ENCODE data around the gene RPS8. TPM values are rescaled to one million over a fixed set of nuclear protein-coding genes. Genes with fewer than 3 reads are reported as not detected.
"Not testable (repeated sequence)": the region's sequence is repeated elsewhere in the genome, so short reads cannot be mapped to it uniquely, and the experiment has no call there.

The RPS8 gene
- total RNA-seq, 1 experiment from 2014 or later, result 1,467 TPM

GRCh38 chr1:44792736-44793502, 17.6 kb downstream of the RPS8 start:
- Mint-ChIP-seq H3K27ac (ENCODE audit: unreplicated experiment) (peak overlapping the region; percentile 74), H3K4me1 (ENCODE audit: low read depth, unreplicated experiment) (peaks cover 14% of the 10 kb centered on the region), H3K36me3 (ENCODE audit: insufficient read depth, unreplicated experiment) (no peaks in the 10 kb centered on the region), H3K4me3 (ENCODE audit: unreplicated experiment) (peak overlapping the region; percentile 4), H3K27me3 (ENCODE audit: insufficient read depth, unreplicated experiment) (no peaks in the 10 kb centered on the region), H3K9me3 (ENCODE audit: unreplicated experiment) (no peaks in the 10 kb centered on the region)
- CTCF ChIA-PET, result interaction anchor here (0.6 to 1.1 kb wide), 4 partner anchors 26 to 1445 kb away, joined by 4 to 6 read pairs (median 4); partner anchors contain the start of gene HECTD3
- TF ChIP-seq, protein P1, sequence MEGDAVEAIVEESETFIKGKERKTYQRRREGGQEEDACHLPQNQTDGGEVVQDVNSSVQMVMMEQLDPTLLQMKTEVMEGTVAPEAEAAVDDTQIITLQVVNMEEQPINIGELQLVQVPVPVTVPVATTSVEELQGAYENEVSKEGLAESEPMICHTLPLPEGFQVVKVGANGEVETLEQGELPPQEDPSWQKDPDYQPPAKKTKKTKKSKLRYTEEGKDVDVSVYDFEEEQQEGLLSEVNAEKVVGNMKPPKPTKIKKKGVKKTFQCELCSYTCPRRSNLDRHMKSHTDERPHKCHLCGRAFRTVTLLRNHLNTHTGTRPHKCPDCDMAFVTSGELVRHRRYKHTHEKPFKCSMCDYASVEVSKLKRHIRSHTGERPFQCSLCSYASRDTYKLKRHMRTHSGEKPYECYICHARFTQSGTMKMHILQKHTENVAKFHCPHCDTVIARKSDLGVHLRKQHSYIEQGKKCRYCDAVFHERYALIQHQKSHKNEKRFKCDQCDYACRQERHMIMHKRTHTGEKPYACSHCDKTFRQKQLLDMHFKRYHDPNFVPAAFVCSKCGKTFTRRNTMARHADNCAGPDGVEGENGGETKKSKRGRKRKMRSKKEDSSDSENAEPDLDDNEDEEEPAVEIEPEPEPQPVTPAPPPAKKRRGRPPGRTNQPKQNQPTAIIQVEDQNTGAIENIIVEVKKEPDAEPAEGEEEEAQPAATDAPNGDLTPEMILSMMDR (IDR thresholded peaks at IDR 0.05; ENCODE audit: insufficient read depth in 1 of 2, low read depth in 1 of 2, low read length in 1 of 2, severe bottlenecking in 1 of 2, unreplicated experiment in 1 of 2), result no peak
- 0 out of 2 replicates have a peak, but pooled peaks cover 5% of the 10 kb centered on the region for H3K4me1 ChIP-seq
- no peaks in the 10 kb centered on the region for H3K9me3 ChIP-seq
- H3K36me3 ChIP-seq (ENCODE audit: control insufficient read depth, insufficient read depth, low read length), result no peaks in the 10 kb centered on the region
- intact Hi-C loops (cut with micrococcal nuclease; ENCODE audit: unreplicated experiment), result loop anchor here (5.0 kb wide), 2 partner anchors 61 to 219 kb away; partner anchors contain the start of genes HECTD3, RNU5D-1 and UROD
- BruUV-seq (replicated peaks), result no TSS peak
- no peak overlapping the region for H3K4me3 ChIP-seq (ENCODE audit: low read depth, low read length)
- H3K27me3 ChIP-seq (replicated peaks; ENCODE audit: control insufficient read depth, insufficient read depth, low read length), result no peaks in the 10 kb centered on the region
- POLR2A ChIA-PET, result interaction anchor here (0.7 to 1.1 kb wide), 3 partner anchors 12 to 20 kb away, joined by 3 to 4 read pairs (median 4); no protein-coding TSS in a partner anchor
- DNase-seq, result no peak

DNA sequence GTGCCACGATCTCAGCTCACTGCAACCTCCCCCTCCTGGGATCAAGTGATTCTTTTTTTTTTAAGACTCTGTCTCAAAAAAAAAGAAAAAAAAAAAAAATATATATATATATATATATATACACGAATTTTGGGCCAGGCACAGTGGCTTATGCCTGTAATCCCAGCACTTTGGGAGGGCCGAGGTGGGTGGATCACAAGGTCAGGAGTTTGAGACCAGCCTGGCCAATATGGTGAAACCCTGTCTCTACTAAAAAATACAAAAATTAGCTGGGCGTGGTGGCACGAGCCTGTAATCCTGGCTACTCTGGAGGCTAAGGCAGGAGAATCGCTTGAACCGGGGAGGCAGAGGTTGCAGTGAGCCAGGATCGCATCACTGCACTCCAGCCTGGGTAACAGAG, 22.5 kb downstream of the RPS8 start:
- H3K27ac Mint-ChIP-seq (ENCODE audit: unreplicated experiment); H3K9me3 ChIP-seq; H3K4me3 Mint-ChIP-seq (ENCODE audit: unreplicated experiment); CTCF ChIA-PET; H3K36me3 Mint-ChIP-seq (ENCODE audit: insufficient read depth, unreplicated experiment); H3K9me3 Mint-ChIP-seq (ENCODE audit: unreplicated experiment); H3K27me3 Mint-ChIP-seq (ENCODE audit: insufficient read depth, unreplicated experiment); H3K4me1 ChIP-seq; BruUV-seq (replicated peaks); POLR2A ChIA-PET; DNase-seq; H3K36me3 ChIP-seq (ENCODE audit: control insufficient read depth, insufficient read depth, low read length); H3K27me3 ChIP-seq (replicated peaks; ENCODE audit: control insufficient read depth, insufficient read depth, low read length); H3K4me3 ChIP-seq (ENCODE audit: low read depth, low read length): not testable (repeated sequence)
- peaks cover 18% of the 10 kb centered on the region for H3K4me1 Mint-ChIP-seq (ENCODE audit: low read depth, unreplicated experiment)
- intact Hi-C loops (cut with micrococcal nuclease; ENCODE audit: unreplicated experiment), result loop anchor here (2.0 kb wide), 1 partner anchor 17 kb away; no protein-coding TSS in a partner anchor

DNA sequence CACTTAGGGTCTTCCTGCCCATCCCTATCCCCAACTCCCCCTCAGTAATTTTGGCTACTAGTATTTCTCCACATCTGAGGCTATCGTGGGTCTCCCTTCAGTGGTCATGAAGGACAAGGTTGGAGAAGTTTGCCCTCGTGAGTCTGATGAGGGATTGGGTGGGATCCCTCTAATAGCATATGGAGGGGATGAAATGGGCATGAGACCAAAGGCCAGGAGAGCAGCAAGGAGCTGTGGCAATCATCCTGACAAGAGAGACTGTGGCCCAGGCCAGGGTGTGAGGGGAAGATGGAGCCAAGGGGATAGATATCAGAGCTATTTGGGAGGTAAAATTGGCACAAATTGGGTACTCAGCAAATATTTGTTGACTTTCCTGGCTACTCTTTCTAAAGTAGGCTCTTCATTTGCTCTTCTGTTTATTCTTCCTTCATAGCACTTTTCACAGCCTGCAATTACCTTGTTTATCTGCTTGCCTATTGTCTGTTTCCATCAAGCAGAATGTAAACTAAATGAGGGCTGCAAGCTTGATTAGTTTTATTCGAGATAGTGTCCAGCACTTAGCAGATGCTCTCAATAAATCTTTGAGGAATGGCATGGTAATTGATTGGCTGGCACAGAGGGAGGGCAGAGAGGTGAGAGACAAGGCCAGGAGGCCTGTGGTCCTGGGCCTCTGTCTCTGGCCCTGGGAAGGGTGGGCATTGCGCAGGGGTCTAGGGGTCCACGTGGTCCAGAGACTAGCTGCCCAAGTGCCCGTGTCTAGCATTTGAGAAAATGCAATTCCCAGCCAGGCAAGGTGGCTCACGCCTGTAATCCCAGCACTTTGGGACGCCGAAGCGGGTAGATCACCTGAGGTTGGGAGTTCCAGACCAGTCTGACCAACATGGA, 23.4 kb downstream of the RPS8 start:
- ChIA-PET POLR2A (interaction anchor here (0.6 kb wide), 1 partner anchor 21 kb away, joined by 4 read pairs; no protein-coding TSS in a partner anchor), CTCF (interaction anchor here (0.5 to 0.7 kb wide), 2 partner anchors 28 to 80 kb away, joined by 3 read pairs; no protein-coding TSS in a partner anchor)
- no peaks in the 10 kb centered on the region for H3K36me3 ChIP-seq (ENCODE audit: control insufficient read depth, insufficient read depth, low read length)
- H3K4me1 Mint-ChIP-seq (ENCODE audit: low read depth, unreplicated experiment), result peaks cover 10% of the 10 kb centered on the region
- H3K36me3 Mint-ChIP-seq (ENCODE audit: insufficient read depth, unreplicated experiment), result peaks cover 6% of the 10 kb centered on the region
- intact Hi-C loops (cut with micrococcal nuclease; ENCODE audit: unreplicated experiment), result loop anchor here (2.0 kb wide), 1 partner anchor 16 kb away; no protein-coding TSS in a partner anchor
- H3K9me3 Mint-ChIP-seq (ENCODE audit: unreplicated experiment), result no peaks in the 10 kb centered on the region
- no peak overlapping the region for H3K4me3 Mint-ChIP-seq (ENCODE audit: unreplicated experiment)
- no peaks in the 10 kb centered on the region for H3K4me1 ChIP-seq
- TF ChIP-seq, protein P1 (IDR thresholded peaks at IDR 0.05; ENCODE audit: insufficient read depth in 1 of 2, low read depth in 1 of 2, low read length in 1 of 2, severe bottlenecking in 1 of 2, unreplicated experiment in 1 of 2), result no peak
- H3K27ac Mint-ChIP-seq (ENCODE audit: unreplicated experiment), result peak overlapping the region; percentile 99
- no peak overlapping the region for H3K4me3 ChIP-seq (ENCODE audit: low read depth, low read length)
- no peaks in the 10 kb centered on the region for H3K27me3 Mint-ChIP-seq (ENCODE audit: insufficient read depth, unreplicated experiment)
- no peaks in the 10 kb centered on the region for H3K27me3 ChIP-seq (replicated peaks; ENCODE audit: control insufficient read depth, insufficient read depth, low read length)
- no peaks in the 10 kb centered on the region for H3K9me3 ChIP-seq
- BruUV-seq (replicated peaks), result no TSS peak
- DNase-seq, result no peak

Measured in Caco-2 (cell line).